HCT116 (cell line): ENCODE results near the gene RGP1. TPM values are rescaled to one million over a fixed set of nuclear protein-coding genes. Genes with fewer than 3 reads are reported as not detected.

Experiments used
- ATAC-seq: fragments of 200-7000 bp; cut with Tn5 transposase; 2 replicates; pipeline ENCODE4 v1.9.1; 2020; ENCODE audit warnings: mild to moderate bottlenecking, moderate library complexity
- BruUV-seq: library from RNA; stranded (reverse); fragments of 400-500 nt; replicated peaks from 2 replicates; lab custom pipeline; 2021; lab: Mats Ljungman, UMichigan
- CTCF ChIA-PET: fragments of 300-600 bp; sonication (Branson Sonifier 250); formaldehyde crosslinking; loops from one replicate; lab custom pipeline; 2021; ENCODE audit warnings: antibody characterized with exemption; lab: Charles Lee
- POLR2A ChIA-PET: fragments of 300-600, 350-600 bp; sonication (Branson Sonifier 250); formaldehyde crosslinking; loops from one replicate; lab custom pipeline; 2021; ENCODE audit warnings: antibody characterized with exemption; lab: Charles Lee
- RAD21 ChIA-PET, 2 experiments: fragments of 300-600 bp; sonication (Branson Sonifier 250); formaldehyde crosslinking; loops; one replicate each; lab custom pipeline; 2023; ENCODE audit warnings: low total read pairs in 2 of 2; ENCODE audit not compliant: uncharacterized antibody in 2 of 2, unreplicated experiment in 2 of 2, low non-redundant PET in 1 of 2; lab: Charles Lee
- DNase-seq: peaks from one replicate; pipeline ENCODE4 v3.0.0-alpha.2; 2010; ENCODE audit warnings: low read depth, low spot score
- H2AFZ ChIP-seq: fragments of 200-600 bp; shearing (Covaris generic), sonication (generic); 2 replicates; pipeline ENCODE4 v1.6.1; 2017; ENCODE audit warnings: low read depth, mixed run types, mixed read lengths, antibody characterized with exemption, low read length; ENCODE audit not compliant: poor library complexity, severe bottlenecking
- H3K27ac ChIP-seq: 2 replicates; pipeline ENCODE4 v1.5.1; 2012; ENCODE audit warnings: low read depth, low read length
- H3K27me3 ChIP-seq: fragments of 200-600 bp; sonication (generic); 2 replicates; pipeline ENCODE4 v1.6.1; 2016; ENCODE audit warnings: mixed run types, low read length, mixed read lengths; ENCODE audit not compliant: insufficient read depth
- H3K36me3 ChIP-seq, 2 experiments: fragments of 200-500 bp in 1 of 2; fragments of 200-600 bp in 1 of 2; sonication (Bioruptor generic) in 1 of 2; sonication (generic) in 1 of 2; 2 replicates each; pipeline versions ENCODE4 v1.5.1 to v1.6.1; 2014 to 2016; ENCODE audit warnings: low read length in 2 of 2, inconsistent platforms in 1 of 2, mixed read lengths in 1 of 2, mixed run types in 1 of 2; ENCODE audit not compliant: insufficient read depth in 2 of 2, control insufficient read depth in 1 of 2
- H3K4me1 ChIP-seq, 2 experiments: fragments of 200-600 bp in 1 of 2; sonication (generic) in 1 of 2; 2 replicates each; pipeline versions ENCODE4 v1.5.1 to v1.6.1; 2012 to 2017; ENCODE audit warnings: low read length in 2 of 2, inconsistent platforms in 1 of 2, mild to moderate bottlenecking in 1 of 2, mixed read lengths in 1 of 2, mixed run types in 1 of 2, moderate library complexity in 1 of 2; ENCODE audit not compliant: insufficient read depth in 2 of 2, control insufficient read depth in 1 of 2
- H3K4me2 ChIP-seq: fragments of 200-600 bp; sonication (generic); 2 replicates; pipeline ENCODE4 v1.6.1; 2017; ENCODE audit warnings: mixed run types, low read length, mixed read lengths
- H3K4me3 ChIP-seq, 2 experiments: fragments of 200-600 bp in 1 of 2; sonication (generic) in 1 of 2; replicated peaks in 1 of 2; 2 replicates each; pipeline ENCODE4 v1.5.1; 2011 to 2016; ENCODE audit warnings: low read length in 2 of 2, control low read depth in 1 of 2, low read depth in 1 of 2, mild to moderate bottlenecking in 1 of 2, mixed read lengths in 1 of 2, mixed run types in 1 of 2
- H3K79me2 ChIP-seq: fragments of 200-600 bp; sonication (generic); 2 replicates; pipeline ENCODE4 v1.6.1; 2017; ENCODE audit warnings: mild to moderate bottlenecking, mixed run types, low read length, moderate library complexity, mixed read lengths; ENCODE audit not compliant: insufficient read depth
- H3K9ac ChIP-seq: fragments of 200-600 bp; sonication (generic); 2 replicates; pipeline ENCODE4 v1.6.1; 2016; ENCODE audit warnings: low read length, mixed read lengths
- H3K9me2 ChIP-seq: fragments of 200-600 bp; sonication (generic), shearing (Covaris generic); 2 replicates; pipeline ENCODE4 v1.6.1; 2017; ENCODE audit warnings: mixed run types, mild to moderate bottlenecking, moderate library complexity; ENCODE audit not compliant: insufficient read depth
- H3K9me3 ChIP-seq, 2 experiments: fragments of 200-500 bp in 1 of 2; fragments of 200-600 bp in 1 of 2; sonication (Bioruptor generic) in 1 of 2; sonication (generic) in 1 of 2; 2 replicates each; pipeline ENCODE4 v1.6.1; 2014 to 2017; ENCODE audit warnings: low read length in 2 of 2, mixed read lengths in 2 of 2, inconsistent platforms in 1 of 2, low read depth in 1 of 2, mild to moderate bottlenecking in 1 of 2, mixed run types in 1 of 2, moderate library complexity in 1 of 2; ENCODE audit not compliant: control insufficient read depth in 1 of 2, insufficient read depth in 1 of 2
- H4K20me1 ChIP-seq: fragments of 200-600 bp; sonication (generic), shearing (Covaris generic); 2 replicates; pipeline ENCODE4 v1.6.1; 2017; ENCODE audit warnings: mixed run types, mild to moderate bottlenecking, moderate library complexity; ENCODE audit not compliant: insufficient read depth
- ELF1 ChIP-seq: IDR thresholded peaks from 2 replicates; pipeline ENCODE4 v1.6.1; 2012; ENCODE audit warnings: low read depth, borderline replicate concordance
- EZH2 ChIP-seq: fragments of 200-600 bp; sonication (generic); IDR thresholded peaks from 2 replicates; pipeline ENCODE4 v1.6.1; 2017; ENCODE audit warnings: antibody characterized with exemption, mixed run types
- EZH2phosphoT487 ChIP-seq: fragments of 200-600 bp; IDR thresholded peaks from 2 replicates; pipeline ENCODE4 v1.6.1; 2018; ENCODE audit warnings: antibody characterized with exemption, borderline replicate concordance
- JUND ChIP-seq: IDR thresholded peaks from 2 replicates; pipeline ENCODE4 v1.6.1; 2012
- MAX ChIP-seq: IDR thresholded peaks from 2 replicates; pipeline ENCODE4 v1.6.1; 2012
- POLR2A ChIP-seq: IDR thresholded peaks from 2 replicates; pipeline ENCODE4 v1.7.0; 2011; ENCODE audit warnings: borderline replicate concordance; ENCODE audit not compliant: insufficient read depth, insufficient read length; ENCODE audit errors: extremely low read depth
- RAD21 ChIP-seq: IDR thresholded peaks from 2 replicates; pipeline ENCODE4 v1.6.1; 2012; ENCODE audit warnings: low read depth, mild to moderate bottlenecking
- REST ChIP-seq: IDR thresholded peaks from 2 replicates; pipeline ENCODE4 v1.6.1; 2012; ENCODE audit warnings: low read depth
- SIN3A ChIP-seq: IDR thresholded peaks from 2 replicates; pipeline ENCODE4 v1.6.1; 2012; ENCODE audit warnings: low read depth
- TCF7L2 ChIP-seq: IDR thresholded peaks from 2 replicates; pipeline ENCODE4 v1.7.0; 2011; ENCODE audit warnings: borderline replicate concordance, inconsistent platforms; ENCODE audit not compliant: insufficient read depth, insufficient read length; ENCODE audit errors: extremely low read depth
- YY1 ChIP-seq: IDR thresholded peaks from 2 replicates; pipeline ENCODE4 v1.6.1; 2011; ENCODE audit warnings: low read length, low read depth, moderate library complexity, mild to moderate bottlenecking; ENCODE audit not compliant: insufficient replicate concordance; ENCODE audit errors: extremely low read depth
- ZFX ChIP-seq: fragments of 450-650 bp; IDR thresholded peaks from 2 replicates; pipeline ENCODE4 v1.6.1; 2017
- ZNF274 ChIP-seq: fragments of 200-500 bp; sonication (Bioruptor generic); IDR thresholded peaks from 2 replicates; pipeline ENCODE4 v1.6.1; 2014; ENCODE audit warnings: mild to moderate bottlenecking, low read depth, low read length, inconsistent platforms
- intact Hi-C: fragments of 100-400 bp; cut with micrococcal nuclease; formaldehyde crosslinking; loops from 2 replicates; pipeline ENCODE4 v1.10.0; 2022
- total RNA-seq: library from RNA; stranded (reverse); gene quantifications from one replicate; pipeline ENCODE4 v1.2.1, GENCODE V29; 2021; ENCODE audit not compliant: unreplicated experiment

The RGP1 gene
- total RNA-seq, 1 experiment from 2014 or later, result 32.6 TPM

GRCh38 chr9:35748242-35748857, 737 bp upstream of the RGP1 start:
- no peak overlapping the region for H2AFZ ChIP-seq
- H3K4me1 ChIP-seq, result peaks cover 21 to 25% of the 10 kb centered on the region in 2 experiments
- peak overlapping the region; percentile 96 for H3K4me2 ChIP-seq
- RAD21 ChIA-PET, result no interaction called here
- TF ChIP-seq POLR2A, result peak; percentile 5
- no peak for TF ChIP-seq RAD21
- no peak for TF ChIP-seq EZH2phosphoT487
- TF ChIP-seq, all 23 proteins: peak for 1
- H3K9me3 ChIP-seq, result no peaks in the 10 kb centered on the region
- DNase-seq (no peak), ATAC-seq (no peak)
- POLR2A ChIA-PET, result interaction anchor here (1.7 to 2.5 kb wide), 2 partner anchors 10 to 16 kb away, joined by 5 to 23 read pairs; partner anchors contain the start of genes CREB3 and TLN1
- intact Hi-C loops, result no loop called here
- H3K9me2 ChIP-seq, result no peaks in the 10 kb centered on the region
- BruUV-seq, result no TSS peak
- peaks cover 7% of the 10 kb centered on the region; the same call in 1 of the 2 replicates for H4K20me1 ChIP-seq
- H3K36me3 ChIP-seq, result peaks cover 36 to 37% of the 10 kb centered on the region in 2 experiments; a peak in 3 of 4 replicates
- no peaks in the 10 kb centered on the region for H3K27me3 ChIP-seq
- H3K9ac ChIP-seq, result peak overlapping the region; percentile 88
- H3K79me2 ChIP-seq, result peaks cover 66% of the 10 kb centered on the region
- H3K27ac ChIP-seq, result peak overlapping the region; percentile 98
- CTCF ChIA-PET, result interaction anchor here (0.7 to 2.7 kb wide), 7 partner anchors 8 to 275 kb away, joined by 3 to 15 read pairs (median 5); partner anchors contain the start of genes CREB3 and TLN1
- H3K4me3 ChIP-seq, result peak overlapping the region; percentile 89 to 92

GRCh38 chr9:35749515-35750255, 598 bp downstream of the RGP1 start:
- Histone ChIP-seq H2AFZ (no peak overlapping the region), H3K9me2 (no peaks in the 10 kb centered on the region), H3K4me1 (peaks cover 21 to 25% of the 10 kb centered on the region in 2 experiments), H3K36me3 (peaks cover 24 to 29% of the 10 kb centered on the region in 2 experiments; a peak in 3 of 4 replicates), H3K9me3 (no peaks in the 10 kb centered on the region), H3K27ac (peak overlapping the region; percentile 98), H4K20me1 (peaks cover 7% of the 10 kb centered on the region; the same call in 1 of the 2 replicates), H3K27me3 (no peaks in the 10 kb centered on the region), H3K9ac (peak overlapping the region; percentile 88), H3K79me2 (peaks cover 55% of the 10 kb centered on the region), H3K4me3 (peak overlapping the region; percentile 89 to 92)
- RAD21 ChIA-PET, result interaction anchor here in 1 of 2 experiments (0.5 kb wide), 1 partner anchor 62 kb away, joined by 5 read pairs; no protein-coding TSS in a partner anchor
- DNase-seq, result no peak
- intact Hi-C loops, result loop anchor here (1.0 to 2.0 kb wide), 2 partner anchors 17 to 63 kb away; partner anchors contain the start of genes CREB3, SPAG8 and TLN1
- CTCF ChIA-PET, result interaction anchor here (1.0 to 2.7 kb wide), 4 partner anchors 13 to 274 kb away, joined by 3 to 15 read pairs (median 3); partner anchors contain the start of genes CREB3 and TLN1
- no TSS peak for BruUV-seq
- POLR2A ChIA-PET, result interaction anchor here (1.7 to 2.5 kb wide), 2 partner anchors 9 to 17 kb away, joined by 5 to 23 read pairs; partner anchors contain the start of genes CREB3 and TLN1
- ATAC-seq, result peak; percentile 54
- TF ChIP-seq REST (no peak), ZFX (peak; percentile 6; the same call in 1 of the 2 replicates), RAD21 (no peak), YY1 (peak; percentile 90), ZNF274 (no peak), JUND (no peak), TCF7L2 (no peak), SIN3A (no peak), MAX (no peak), ELF1 (no peak), EZH2 (no peak)
- TF ChIP-seq, all 23 proteins: peak for 2
- peak overlapping the region; percentile 96 for H3K4me2 ChIP-seq
